A172 (cell line): ENCODE measurements around the gene ICAM1. TPM values are rescaled to one million over a fixed set of nuclear protein-coding genes. Genes with fewer than 3 reads are reported as not detected.

Source experiments
- DNase-seq: peaks from one replicate; pipeline ENCODE4 v3.0.0-alpha.2; 2015; ENCODE audit warnings: low spot score
- total RNA-seq: library from RNA; depleted of rRNA; stranded (reverse); fragments of >200 nt; shearing (Covaris generic); gene quantifications from 2 replicates; pipeline ENCODE4 v1.2.3, GENCODE V29; 2014

The ICAM1 gene
- total RNA-seq, 1 experiment from 2014 or later, result not detected

DNA sequence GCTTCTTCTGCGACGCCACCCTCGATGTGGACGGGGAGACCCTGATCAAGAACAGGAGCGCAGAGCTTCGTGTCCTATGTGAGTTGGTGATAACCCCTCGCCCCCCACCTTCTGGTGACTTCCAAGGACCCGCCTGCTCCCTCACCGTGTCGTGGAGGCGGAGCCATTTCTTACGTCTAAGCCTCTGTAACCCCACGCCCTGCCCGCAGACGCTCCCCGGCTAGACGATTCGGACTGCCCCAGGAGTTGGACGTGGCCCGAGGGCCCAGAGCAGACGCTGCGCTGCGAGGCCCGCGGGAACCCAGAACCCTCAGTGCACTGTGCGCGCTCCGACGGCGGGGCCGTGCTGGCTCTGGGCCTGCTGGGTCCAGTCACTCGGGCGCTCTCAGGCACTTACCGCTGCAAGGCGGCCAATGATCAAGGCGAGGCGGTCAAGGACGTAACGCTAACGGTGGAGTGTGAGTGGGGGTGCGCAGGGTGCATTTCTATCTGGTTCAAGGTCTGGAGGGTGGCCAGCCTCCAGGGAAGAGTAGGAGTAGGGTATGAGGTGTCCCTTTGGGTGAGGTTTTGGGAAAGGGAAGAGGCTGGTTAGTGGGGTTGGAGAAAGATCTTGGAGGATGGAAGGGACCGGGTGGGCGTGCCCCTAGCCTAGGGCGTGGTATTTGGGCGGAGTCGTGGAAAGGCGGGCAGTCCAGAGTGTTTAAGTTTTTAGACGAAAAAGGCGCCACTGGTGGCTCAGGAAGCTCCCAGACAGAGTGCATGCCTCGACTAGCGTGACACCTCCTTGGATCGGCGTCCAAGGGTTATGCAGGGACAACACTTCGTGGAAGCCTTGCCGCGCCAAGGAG lies 22.1 kb downstream of the ICAM1 start:
- DNase-seq, result no peak

- DNase-seq, result no peak
These were observed 22.9 kb downstream of the ICAM1 start for GRCh38 chr19:10293637-10294367.

DNA sequence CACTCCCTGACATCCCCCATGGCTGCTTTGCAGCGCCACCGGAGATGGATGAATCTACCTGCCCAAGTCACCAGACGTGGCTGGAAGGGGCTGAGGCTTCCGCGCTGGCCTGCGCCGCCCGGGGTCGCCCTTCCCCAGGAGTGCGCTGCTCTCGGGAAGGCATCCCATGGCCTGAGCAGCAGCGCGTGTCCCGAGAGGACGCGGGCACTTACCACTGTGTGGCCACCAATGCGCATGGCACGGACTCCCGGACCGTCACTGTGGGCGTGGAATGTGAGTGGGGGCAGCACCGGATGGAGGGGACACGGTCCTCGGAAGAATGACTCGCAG lies 23.4 kb downstream of the ICAM1 start:
- no peak for DNase-seq

- no peak for DNase-seq
These were observed 24.5 kb downstream of the ICAM1 start for GRCh38 chr19:10295305-10295846.

GRCh38 chr19:10295847-10296591 lies 25.1 kb downstream of the ICAM1 start:
- no peak for DNase-seq

GRCh38 chr19:10299545-10300458 lies 28.9 kb downstream of the ICAM1 start:
- no peak for DNase-seq

GRCh38 chr19:10305139-10305806 lies 34.4 kb downstream of the ICAM1 start:
- peak; percentile 62 for DNase-seq

DNA sequence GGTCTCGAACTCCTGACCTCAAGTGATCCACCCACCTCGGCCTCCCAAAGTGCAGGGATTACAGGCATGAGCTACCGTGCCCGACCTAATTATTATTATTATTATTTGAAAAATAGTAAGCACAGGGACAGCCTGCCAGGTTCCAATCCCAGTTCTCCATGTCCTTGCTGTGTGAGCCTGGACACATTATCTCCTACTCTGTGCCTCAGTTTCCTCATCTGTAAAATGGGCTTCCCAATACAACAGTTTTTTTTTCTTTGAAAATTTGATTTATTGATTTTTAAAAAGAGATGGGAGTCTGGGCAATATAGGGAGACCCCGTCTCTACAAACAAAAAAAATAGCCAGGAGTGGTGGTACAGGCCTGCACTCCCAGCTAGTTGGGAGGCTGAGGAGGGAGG lies 35.4 kb downstream of the ICAM1 start:
- no peak for DNase-seq

DNA sequence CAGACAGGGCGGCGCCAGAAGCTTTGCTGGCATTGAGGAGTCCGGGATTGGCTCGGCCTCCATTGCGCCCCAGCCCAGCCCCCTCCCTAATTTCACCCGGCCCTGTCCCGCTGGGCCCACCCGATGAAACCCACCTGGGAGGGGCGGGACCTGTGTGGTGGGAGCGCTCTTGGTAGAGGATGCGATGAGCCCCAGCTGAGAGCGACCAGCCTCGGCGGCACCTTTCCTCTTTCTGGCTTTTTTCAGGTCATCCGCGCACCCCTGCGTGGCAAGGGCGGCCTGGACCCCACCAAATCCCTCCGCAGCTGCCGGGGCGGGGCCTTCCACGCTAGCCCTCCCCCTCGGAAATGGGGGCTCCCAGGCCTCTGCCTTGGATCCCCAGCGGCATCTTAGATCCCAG lies 38.5 kb downstream of the ICAM1 start, which contains the start of gene ZGLP1:
TSS of gene ZGLP1 (minus strand) at position 393 of the 400 bp plus-strand sequence.
- no peak for DNase-seq

- DNase-seq, result peak; percentile 68
These were observed 44.7 kb downstream of the ICAM1 start, which contains the start of gene FDX2 for GRCh38 chr19:10315335-10316214. Gene FDX2 (minus strand): TSS chr19:10316015. CDS start chr19:10315996, 19 bp downstream.

- DNase-seq, result no peak
These were observed 45.5 kb downstream of the ICAM1 start for GRCh38 chr19:10316229-10317044.

DNA sequence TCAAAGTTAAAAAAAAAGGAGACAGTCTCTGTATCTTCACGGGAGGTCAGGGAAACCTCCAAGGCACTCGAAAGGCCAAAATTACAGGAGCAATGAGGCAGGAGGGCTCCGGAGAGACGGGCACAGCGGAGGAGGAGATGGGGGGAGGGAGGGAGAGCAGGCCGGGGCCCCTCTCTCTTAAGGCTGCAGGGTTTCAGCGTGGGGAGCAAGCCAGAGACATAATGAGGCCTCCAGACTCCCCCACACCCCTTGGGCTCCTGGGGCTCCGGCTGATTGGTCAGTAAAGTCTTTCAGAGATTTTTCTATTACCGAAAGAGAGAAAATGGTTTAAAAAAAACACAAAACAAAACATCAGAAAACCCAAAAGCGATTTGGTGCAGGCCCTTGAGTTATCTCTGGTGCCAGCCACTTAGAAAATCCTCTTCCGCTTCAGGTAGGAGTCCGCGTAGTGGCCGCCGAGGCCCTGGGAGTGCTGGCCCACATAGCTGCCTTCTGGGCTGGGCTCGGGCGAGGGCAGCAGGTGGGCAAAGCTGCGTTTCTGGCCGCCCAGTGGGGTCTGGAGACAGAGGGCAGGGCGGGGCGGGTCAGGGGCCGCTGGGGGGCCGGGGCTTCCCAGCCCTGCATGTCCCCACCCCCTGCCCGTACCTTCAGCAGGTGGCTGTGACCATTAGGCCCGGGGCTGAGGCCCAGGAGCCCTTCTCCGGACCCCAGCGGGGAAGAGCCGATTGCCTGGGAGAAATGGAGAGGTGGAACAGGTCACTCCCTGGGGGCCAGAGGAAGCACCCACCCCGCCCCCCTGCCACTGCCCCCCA lies 46.3 kb downstream of the ICAM1 start:
- DNase-seq, result no peak

- no peak for DNase-seq
These were observed 47.0 kb downstream of the ICAM1 start for GRCh38 chr19:10317857-10318462.

GRCh38 chr19:10318807-10319682 lies 48.1 kb downstream of the ICAM1 start:
- no peak for DNase-seq

DNA sequence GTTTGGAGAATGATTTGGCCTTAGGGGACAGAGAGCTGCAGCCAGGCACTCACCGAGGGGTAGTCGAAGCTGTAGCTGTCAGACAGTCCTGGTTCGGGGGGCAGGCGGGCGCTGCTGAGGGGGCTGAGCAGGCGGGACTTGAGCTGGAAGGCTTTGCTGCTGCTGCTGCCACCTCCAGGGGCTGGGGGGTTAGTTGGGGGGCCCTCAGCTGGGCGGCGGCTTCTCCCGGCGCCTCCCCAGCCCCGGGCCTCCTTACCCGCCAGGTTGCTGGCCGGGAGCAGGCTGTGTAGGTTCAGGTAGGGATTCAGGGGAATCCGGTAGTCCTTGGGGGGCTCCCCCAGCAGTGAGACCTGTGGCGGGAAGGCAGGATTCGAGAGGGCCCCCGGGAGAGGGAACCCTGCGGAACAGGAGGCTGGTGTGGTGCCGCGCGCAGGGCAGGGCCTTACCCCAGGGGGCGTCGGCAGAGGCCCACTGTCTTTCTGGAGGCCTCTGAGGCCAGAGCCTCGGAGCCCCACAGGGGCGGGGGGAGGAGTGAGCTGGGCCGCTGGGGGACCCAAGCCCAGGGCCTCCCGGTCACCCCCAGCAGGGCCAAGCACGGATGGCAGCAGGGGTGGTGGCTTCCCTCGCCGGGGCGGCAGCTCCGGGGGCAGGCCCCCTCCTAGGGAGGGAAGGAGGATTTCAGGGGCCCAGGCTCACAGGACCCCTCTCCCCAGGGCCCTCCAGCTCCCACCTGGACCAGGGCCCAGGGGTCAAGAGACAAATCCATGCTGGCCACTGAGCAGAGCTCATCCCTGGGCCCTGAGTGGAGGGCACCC lies 49.9 kb downstream of the ICAM1 start:
- DNase-seq, result no peak
